HG02678 (cell line): Measurements from ENCODE around the gene NPHS1.

Experiments used
- ATAC-seq: cut with Tn5 transposase; IDR thresholded peaks from one replicate; pipeline ENCODE4 v1.9.1; 2021; ENCODE audit warnings: mild to moderate bottlenecking, moderate library complexity; ENCODE audit not compliant: unreplicated experiment

Gene NPHS1

DNA sequence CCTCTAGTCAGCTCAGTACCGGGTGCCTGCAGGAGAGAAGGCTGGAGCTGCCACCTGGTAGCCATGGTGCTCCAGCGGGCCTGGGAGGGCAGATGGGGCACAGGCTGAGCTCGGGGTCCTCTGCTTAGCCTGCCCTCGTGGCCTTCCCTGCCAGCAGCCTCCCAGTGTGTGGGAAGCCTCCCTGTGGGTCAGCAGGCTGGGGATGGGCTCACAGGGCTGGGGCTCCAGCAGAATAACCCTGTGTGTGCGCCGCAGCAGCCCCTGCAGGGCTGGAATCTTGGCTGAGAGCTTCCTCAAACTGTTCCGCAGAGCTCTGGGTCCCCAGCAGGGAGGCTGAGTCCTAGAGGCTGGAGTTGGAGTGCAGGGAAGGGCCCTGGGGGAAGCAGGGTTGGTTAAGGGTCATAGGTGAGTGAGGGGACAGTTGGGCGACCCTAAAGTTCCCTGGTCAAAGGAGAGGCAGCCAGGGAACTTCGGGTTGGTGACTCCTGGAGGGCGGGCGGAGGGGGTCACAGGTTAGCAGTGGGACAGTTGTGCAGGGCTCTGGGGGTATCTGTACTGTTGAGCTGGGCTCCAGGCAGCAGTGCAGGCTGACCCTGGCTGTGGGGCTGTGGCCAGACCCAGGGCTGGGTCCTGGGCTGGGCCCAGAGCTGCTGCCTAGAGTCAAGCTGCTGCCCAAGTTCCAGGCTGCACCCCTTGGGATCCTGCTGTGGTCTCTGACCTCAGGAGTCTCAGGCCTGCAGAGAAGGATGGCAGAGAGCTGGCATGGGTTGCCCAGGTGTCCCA is 62.9 kb downstream of the NPHS1 start:
- ATAC-seq: no peak

DNA sequence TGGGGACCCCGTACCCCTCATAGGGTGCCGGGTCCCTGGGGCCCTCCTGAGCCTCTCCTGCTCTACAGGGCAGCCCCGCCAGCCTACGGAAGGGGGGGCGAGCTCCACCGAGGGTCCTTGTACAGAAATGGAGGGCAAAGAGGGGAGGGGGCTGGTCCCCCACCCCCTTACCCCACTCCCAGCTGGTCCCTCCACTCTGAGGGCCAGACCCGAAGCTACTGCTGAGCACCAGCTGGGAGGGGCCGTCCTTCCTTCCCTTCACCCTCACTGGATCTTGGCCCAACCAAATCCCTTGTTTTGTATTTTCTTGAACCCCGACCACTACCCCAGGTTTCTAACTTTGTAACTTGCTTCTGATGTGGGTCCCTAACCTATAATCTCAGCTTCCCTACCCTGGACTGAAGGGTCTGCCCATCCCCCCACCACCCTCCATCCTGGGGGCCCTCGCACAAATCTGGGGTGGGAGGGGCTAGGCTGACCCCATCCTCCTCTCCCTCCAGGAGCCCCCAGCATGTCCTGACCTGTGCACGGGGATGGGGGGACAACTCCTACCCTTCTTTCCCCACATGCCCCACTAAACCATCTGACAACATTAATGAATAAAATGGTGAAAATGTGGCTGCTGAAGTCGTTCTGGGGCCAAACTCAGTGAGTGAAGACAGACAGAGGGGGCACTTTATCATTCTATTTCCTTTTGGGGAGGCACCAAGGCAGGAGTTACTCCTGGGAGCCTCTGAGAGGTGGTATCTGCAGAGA is 63.9 kb downstream of the NPHS1 start:
- no peak for ATAC-seq

DNA sequence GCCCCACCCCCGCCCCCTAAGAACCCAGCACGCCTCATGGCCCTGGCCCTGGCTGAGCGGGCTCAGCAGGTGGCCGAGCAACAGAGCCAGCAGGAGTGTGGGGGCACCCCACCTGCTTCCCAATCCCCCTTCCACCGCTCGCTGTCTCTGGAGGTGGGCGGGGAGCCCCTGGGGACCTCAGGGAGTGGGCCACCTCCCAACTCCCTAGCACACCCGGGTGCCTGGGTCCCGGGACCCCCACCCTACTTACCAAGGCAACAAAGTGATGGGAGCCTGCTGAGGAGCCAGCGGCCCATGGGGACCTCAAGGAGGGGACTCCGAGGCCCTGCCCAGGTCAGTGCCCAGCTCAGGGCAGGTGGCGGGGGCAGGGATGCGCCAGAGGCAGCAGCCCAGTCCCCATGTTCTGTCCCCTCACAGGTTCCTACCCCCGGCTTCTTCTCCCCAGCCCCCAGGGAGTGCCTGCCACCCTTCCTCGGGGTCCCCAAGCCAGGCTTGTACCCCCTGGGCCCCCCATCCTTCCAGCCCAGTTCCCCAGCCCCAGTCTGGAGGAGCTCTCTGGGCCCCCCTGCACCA is 65.0 kb downstream of the NPHS1 start:
- ATAC-seq: no peak

DNA sequence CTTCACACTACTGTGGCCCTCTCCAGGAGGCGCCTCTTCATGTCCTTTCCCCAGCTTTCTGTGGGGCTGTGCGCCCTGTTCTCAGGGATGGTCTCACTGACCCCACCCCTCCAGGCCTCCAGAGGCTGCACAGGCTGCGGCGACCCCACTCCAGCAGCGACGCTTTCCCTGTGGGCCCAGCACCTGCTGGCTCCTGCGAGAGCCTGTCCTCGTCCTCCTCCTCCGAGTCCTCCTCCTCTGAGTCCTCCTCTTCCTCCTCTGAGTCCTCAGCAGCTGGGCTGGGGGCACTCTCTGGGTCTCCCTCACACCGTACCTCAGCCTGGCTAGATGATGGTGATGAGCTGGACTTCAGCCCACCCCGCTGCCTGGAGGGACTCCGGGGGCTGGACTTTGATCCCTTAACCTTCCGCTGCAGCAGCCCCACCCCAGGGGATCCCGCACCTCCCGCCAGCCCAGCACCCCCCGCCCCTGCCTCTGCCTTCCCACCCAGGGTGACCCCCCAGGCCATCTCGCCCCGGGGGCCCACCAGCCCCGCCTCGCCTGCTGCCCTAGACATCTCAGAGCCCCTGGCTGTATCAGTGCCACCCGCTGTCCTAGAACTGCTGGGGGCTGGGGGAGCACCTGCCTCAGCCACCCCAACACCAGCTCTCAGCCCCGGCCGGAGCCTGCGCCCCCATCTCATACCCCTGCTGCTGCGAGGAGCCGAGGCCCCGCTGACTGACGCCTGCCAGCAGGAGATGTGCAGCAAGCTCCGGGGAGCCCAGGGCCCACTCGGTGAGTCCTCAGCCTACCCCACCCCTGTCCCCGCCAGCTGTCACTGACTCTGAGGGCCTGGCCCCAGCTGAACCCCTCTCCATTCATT is 65.8 kb downstream of the NPHS1 start:
- no peak for ATAC-seq

DNA sequence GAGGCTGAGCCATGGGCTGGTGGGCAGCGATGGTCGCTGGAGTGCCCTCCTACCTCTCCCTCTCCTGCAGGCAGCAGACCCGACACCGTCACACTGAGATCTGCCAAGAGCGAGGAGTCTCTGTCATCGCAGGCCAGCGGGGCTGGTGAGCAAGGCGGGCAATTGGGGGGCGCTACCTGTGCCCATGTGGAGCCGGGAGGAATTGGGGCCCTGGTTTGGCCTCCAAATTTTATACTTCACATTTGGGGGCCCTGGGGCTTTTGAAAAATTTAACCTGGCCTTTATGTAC is 67.0 kb downstream of the NPHS1 start:
- no peak for ATAC-seq

DNA sequence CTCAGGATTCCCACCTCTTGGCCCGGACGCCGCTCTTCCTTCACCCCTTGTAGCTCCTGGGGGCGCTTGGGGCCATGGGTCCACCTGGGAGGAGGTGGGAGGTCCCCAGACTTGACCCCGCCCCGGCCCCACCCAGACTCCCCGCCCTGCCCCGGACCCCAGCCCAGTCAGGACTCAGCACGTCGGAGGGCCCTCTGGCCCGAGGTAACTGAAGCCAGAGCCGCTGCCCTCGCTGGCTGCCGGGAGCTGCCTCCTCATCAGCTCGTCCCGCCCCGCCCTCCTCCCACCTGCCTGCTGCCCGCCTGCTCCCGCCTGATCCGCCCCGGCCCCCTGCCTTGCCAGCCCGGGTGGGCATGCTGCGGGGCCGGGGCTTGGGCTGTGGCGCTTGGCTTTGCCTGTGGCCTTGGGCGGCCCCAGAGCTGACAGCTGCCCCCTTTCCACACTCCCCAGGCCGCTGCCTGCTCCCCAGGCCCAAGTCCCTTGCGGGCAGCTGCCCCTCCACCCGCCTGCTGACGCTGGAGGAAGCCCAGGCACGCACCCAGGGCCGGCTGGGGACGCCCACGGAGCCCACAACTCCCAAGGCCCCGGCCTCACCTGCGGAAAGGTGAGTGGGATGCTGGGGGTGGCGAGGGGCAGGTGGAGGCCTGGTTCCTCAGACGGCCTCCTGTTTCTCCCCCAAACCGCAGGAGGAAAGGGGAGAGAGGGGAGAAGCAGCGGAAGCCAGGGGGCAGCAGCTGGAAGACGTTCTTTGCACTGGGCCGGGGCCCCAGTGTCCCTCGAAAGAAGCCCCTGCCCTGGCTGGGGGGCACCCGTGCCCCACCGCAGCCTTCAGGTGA is 67.6 kb downstream of the NPHS1 start:
- ATAC-seq: no peak

DNA sequence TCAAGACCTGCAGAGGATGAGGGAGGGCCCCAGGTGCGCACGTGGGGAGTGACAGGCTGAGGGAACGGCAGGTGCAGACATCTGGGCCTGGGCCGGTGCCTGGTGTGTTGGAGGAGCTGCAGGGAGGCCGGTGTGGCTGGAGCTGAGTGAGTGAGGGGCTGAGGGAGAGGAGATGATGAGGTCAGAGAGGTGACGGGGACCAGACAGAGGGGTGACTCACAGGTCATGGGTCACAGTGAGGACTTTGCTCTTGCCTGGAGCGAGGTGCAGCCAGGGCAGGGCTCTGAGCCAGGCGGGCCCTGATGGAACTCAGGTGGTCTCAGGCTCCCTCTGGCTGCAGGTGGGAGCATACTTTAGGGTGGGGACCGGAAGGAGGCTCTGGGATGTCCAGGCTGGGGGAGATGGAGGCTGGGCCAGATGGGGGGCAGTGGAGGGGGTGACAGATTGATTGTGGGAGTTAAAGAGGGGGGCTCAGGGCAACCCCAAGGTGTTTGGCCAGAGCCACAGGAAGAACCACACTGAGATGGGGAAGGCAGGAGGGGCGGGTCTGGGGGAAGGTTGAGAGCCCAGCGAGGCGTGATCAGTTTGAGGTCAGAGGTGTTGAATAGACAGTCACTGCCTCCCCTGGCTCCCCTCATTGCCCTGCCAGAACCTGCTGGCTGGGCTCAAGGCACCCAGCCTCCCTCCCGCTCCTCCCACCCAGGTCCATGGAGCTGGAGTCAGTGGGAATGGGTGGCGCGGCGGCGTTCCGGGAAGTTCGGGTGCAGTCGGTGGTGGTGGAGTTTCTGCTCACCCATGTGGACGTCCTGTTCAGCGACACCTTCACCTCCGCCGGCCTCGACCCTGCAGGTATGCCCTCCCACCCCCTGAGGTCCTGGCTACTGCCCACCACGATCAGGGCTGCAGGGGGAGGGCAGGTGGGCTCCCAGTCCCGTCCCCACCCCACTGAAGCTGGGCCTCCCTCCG is 68.6 kb downstream of the NPHS1 start:
- no peak for ATAC-seq

DNA sequence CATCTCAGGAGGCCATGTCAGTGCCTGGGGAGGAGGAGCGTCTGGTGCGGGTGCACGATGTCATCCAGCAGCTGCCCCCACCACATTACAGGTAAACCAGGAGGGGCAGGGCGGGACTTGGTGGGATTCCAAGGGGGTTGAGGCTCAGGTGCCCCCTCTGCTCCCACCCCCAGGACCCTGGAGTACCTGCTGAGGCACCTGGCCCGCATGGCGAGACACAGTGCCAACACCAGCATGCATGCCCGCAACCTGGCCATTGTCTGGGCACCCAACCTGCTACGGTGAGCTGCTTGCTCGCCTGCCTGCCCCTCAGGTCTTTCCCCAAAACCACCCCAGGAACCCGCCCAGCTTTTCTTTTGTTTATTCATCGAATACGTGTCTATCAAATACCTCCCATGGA is 69.7 kb downstream of the NPHS1 start:
- no peak for ATAC-seq

DNA sequence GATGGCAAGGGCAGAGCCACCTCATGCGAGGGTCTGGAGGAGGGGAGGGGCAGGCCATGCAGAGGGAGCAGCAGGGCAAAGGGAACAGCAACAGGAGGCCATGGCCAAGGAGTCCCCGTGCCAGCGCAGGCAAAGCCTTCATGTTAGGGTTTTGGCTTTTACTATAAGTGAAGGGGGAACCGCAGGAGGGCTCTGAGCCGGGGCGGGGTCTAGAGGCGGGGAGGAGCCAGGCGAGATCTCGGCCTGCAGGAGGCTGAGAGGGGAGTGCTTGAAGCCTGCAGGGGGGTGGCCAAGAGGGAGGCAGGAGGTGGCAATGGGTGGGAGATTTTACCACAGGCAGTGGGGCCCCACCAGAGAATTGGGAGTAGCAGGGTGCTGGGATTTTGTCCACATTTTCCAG is 70.7 kb downstream of the NPHS1 start:
- ATAC-seq: no peak

DNA sequence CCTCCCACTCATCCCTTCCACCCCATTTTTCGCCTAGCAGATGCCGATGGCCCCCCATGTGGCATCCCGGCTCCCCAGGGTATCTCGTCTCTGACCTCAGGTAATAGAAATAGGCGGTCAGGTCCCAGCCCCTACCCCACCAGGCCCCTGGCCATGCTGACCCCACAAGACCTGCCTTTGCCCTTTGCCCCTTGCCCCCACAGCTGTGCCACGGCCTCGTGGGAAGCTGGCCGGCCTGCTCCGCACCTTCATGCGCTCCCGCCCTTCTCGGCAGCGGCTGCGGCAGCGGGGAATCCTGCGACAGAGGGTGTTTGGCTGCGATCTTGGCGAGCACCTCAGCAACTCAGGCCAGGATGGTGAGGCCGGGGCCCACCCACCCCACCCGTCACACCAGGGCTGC is 71.6 kb downstream of the NPHS1 start:
- ATAC-seq: no peak

DNA sequence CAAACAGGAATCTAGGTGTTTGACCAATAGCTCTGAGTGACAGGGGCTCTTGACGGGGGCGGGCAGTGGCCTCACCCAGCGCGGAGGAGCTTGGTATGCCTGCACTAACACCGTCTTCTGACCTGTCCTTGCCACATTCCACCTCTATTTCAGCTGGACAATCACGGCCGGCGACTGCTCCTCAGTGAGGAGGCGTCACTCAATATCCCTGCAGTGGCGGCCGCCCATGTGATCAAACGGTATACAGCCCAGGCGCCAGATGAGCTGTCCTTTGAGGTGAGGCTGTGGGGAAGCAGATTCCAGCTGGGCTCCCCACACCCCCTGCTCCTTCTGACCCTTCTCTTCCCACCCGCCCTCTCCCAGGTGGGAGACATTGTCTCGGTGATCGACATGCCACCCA is 72.2 kb downstream of the NPHS1 start:
- no peak for ATAC-seq

DNA sequence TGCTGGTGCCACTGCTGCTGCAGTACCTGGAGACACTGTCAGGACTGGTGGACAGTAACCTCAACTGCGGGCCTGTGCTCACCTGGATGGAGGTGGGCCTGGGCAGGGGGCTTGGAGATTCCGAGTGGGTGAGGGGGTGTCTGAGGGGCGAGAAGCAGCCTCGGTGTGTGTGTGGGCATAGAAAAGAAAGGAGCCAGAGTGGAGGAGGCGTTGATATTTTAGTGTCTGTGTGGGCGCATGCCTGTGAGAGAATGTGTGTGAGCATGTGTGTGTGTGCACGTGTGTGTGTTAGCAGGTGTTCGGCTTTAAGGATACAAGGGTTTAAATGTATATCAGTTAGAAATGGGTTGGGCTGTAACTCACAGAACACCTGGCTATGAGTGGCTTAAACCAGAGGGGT is 73.3 kb downstream of the NPHS1 start:
- ATAC-seq: no peak

DNA sequence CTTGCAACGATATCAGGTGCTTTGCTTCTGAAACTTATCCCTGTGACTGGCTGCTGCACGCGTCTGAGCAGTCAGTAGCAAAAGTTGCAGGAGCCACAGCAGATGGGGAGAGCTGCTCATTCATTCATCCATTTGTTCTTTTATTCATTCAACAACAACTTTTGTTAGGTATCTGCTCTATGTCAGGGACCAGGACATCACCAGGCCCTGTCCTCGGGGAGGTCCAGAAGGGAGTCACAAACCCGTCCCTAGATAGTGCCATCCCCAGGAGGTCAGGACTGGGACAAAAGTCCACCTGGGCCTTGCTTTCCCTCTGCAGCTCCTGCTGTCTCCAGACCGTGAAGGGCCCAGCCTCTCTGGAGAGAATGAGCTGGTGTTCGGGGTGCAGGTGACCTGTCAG is 74.3 kb downstream of the NPHS1 start:
- no peak for ATAC-seq

DNA sequence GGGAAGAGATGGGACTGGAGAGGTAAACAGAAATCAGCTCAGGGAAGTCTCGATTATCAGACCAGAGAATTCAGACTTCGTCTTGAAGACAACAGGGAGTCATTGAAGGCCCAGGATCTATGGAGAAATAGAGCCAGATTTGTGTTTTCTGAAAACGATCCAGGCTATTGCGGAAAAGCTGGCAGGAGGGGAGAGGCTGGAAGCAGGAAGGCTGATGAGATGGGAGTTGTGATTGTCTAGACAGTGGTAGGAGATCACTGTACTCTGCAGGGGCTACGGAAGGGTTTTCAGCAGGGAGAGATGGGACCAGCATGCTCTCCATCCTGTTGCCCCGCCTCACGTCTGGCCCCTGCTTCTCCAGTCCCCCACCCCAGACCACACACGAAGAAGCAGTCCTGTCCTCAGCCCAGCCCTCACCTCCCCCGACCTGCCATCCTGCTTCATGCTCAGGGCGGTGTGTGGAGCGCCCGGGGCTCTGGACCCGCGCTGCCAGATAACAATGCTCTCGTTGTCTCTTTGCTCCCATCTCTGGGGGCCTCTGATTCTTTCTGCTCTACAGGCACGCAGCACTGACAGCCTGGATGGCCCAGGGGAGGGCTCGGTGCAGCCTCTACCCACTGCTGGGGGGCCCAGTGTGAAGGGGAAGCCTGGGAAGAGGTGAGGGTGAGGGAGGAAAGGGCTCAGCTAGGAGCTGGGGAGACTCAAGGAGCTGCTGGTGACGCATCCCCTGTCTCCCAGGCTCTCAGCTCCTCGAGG is 75.0 kb downstream of the NPHS1 start:
- ATAC-seq: no peak

DNA sequence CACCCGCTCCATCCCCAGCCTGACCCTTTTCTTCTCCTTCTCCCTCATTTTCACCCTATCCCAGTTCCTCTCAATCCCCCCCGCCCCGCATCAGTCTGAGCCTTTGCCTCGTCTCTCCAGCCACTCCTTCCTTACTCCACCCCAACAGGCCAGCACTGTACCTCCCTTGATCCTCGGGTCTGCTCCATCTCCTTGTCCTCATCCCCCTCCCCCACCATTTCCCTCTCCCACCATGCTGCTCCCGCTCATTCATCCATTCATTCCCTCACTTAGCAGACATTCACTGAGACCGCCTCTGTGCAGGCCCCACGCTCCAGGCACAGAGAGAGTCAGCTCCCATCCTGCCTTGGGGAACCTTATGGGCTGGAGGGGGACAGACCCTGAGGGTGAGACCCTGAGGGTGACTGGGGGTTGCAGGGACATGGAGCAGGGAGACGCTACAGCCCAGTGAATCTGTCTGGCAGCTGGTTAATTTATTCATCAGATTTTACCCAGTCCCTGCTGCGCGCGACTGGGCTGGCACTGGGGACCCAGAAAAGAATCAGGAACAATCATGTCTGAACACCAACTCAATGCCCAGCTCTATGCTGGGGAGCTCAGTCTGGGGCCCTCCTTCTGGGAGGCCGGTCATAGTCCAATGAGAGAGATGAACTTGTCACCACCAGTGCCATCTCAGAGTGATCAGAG is 76.1 kb downstream of the NPHS1 start:
- ATAC-seq: no peak
